GM18505 (cell line): Measurements from ENCODE around the gene GALNT14.

ENCODE experiments used
- ATAC-seq: cut with Tn5 transposase; IDR thresholded peaks from one replicate; pipeline ENCODE4 v1.9.1; 2021; ENCODE audit not compliant: unreplicated experiment
- POLR2A ChIP-seq: IDR thresholded peaks from 4 replicates; pipeline ENCODE4 v1.6.1; 2011; ENCODE audit warnings: borderline replicate concordance; ENCODE audit not compliant: insufficient read depth, insufficient read length; ENCODE audit errors: extremely low read depth

Gene GALNT14

GRCh38 chr2:31147645-31148044 is 9.4 kb upstream of the GALNT14 start:
- ATAC-seq, result no peak
- TF ChIP-seq POLR2A, result no peak

GRCh38 chr2:31142110-31142509 is 3.9 kb upstream of the GALNT14 start:
- ATAC-seq, result no peak
- TF ChIP-seq POLR2A, result no peak

DNA sequence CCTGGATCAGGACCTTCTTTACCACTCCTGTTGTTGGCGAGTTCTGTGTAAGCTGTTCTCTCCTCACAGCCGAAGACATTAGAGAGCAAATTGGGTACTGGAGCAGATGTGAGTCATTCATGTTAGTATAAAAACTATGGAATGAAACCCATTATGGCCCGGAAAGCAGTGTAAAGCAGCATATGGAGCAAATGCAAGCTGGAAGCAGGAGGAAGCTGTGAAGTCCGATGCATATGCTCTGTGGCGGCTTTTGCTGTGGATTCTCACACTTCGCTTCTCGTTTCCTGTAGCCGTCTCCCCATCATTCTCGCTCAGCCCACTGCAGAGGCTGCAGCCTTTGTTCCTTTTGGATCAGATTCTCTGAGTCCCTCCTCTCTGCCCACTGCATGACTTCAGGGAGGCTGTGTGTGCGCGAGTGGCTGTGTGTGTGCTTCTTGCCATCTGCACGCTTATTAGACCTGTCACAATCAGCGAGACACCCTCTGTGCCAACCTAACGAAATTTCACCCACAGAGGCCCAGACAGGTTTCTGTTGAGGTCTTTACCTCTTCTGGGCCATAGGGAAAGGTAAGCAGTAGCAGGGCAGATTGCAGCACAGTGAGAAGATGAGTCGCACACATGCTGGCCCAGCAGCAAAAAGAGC is 3.3 kb upstream of the GALNT14 start:
- ATAC-seq, result no peak
- no peak for TF ChIP-seq POLR2A

- no peak for TF ChIP-seq POLR2A
- no peak for ATAC-seq
Observed at GRCh38 chr2:31140151-31140550, 1.9 kb upstream of the GALNT14 start.

DNA sequence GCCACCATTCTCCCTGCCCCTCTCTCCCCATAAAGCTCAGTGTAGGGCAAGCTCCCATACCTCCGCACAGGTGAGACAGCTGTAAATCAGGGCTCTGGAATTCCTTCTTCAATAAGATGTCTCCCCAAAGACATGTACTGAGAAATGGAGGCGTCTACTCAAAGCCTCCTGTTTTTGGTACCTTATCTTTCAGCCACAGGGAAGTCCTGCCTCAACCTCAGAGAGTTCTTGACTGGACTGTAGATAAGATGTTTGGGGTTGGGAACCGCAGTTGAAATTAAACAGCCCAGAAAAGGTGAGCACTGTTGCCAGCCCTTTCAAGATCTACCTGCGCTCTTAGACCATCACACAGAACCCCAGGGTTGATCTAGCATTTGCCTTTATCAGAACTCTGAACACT is 1.4 kb upstream of the GALNT14 start:
- TF ChIP-seq POLR2A, result no peak
- no peak for ATAC-seq

DNA sequence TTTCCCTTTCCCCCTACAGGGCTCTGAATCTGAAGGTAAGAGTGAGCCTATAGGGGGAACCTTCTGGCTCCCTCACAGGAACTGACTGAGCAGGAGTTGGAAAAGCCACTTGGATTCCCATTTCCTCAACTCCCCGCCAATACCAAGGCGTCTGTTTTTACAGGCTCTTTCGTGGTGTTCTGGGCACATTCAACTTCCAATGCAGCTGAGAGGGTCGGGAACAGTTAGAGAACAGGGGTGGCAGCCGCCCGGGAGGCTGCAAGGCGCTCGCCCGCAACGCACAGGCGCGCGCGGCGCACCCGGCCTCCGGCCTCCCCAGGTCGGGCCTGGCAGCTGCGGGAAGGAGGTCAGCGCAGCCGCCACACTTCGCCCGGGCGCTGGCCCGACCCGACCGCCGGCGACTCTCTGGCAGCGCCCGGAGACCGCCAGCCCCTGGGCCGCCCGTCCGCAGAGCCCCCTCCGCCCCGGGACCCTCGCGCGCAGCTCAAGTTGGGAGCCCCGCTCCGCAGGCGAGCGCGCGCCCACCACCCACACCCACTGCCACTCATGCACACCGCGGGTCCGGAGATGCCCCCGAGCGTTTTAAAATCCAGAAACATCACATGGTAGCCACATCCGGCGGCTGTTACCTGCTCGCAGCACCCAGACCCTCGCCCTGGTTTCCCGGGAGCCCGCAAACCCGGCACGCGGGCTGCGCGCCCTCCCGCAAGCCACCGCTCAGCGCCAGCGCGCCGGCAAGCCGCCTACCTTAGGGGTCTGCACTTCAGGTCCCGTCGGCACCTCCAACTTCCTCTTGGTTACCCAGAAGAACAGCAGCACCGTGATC is 816 bp downstream of the GALNT14 start:
- TF ChIP-seq POLR2A, result no peak
- ATAC-seq, result no peak

DNA sequence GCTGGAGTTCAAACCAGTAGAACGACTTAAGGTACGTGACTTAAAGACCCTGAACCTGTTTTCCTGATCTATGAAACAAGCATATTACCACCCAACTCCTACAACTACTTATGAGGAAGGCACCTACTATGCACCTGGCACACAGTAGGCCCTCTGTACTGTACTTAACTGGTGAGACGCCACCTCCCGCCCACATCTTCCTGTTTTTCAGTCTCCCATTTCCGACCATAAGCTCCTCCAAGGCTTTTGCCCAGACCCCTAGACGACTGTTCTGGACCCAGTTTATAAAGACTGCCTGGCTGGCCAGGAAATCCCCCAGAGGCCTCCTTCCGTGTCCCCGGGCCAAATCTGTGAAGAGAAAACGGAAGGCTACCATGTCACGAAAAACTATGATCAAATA is 1.5 kb downstream of the GALNT14 start:
- ATAC-seq, result no peak
- TF ChIP-seq POLR2A, result no peak

DNA sequence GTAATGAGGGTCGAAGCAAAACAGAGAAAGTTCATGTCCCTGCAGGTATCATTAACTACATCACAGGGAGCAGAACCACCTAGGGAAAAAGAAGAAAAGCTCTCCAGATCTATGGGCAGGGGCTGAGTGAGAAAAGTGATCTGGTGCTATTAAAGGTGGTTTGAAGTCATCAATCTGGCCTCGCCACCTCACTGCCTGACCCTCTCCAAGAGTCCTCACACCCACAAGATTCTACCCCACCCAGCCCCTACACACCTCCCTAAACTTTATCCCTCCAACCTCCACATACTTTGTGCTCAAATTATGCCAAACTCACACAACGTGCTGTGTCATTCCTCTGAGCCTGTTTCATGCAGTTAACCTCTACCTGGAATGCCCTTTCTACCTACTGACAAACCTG is 2.2 kb downstream of the GALNT14 start:
- TF ChIP-seq POLR2A, result no peak
- ATAC-seq, result no peak

GRCh38 chr2:31134480-31134879 is 3.8 kb downstream of the GALNT14 start:
- no peak for TF ChIP-seq POLR2A
- ATAC-seq, result no peak

GRCh38 chr2:31132786-31133185 is 5.5 kb downstream of the GALNT14 start:
- ATAC-seq, result no peak
- TF ChIP-seq POLR2A, result no peak

GRCh38 chr2:31131871-31132270 is 6.4 kb downstream of the GALNT14 start:
- ATAC-seq, result no peak
- TF ChIP-seq POLR2A, result no peak

- no peak for ATAC-seq
- TF ChIP-seq POLR2A, result no peak
Observed at GRCh38 chr2:31129375-31130171, 8.7 kb downstream of the GALNT14 start.

DNA sequence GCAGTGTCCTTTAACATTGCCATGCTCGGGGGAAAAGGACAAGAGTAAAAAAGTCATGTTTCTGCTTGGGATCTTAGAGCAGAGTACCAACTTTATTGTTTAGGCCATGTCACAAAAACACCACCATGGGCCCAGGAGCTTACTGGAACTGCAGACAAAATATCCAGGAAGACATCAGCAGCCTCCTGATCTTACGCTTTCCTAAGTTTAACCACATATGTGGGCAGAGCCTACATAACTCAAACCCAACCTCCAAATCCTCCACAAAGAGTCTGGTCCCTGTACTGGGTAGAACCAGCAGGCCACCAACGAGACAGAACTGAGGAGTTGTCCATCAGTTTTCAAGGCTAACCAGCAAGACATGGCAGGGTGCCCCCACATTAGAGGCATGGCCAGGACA is 10.3 kb downstream of the GALNT14 start:
- TF ChIP-seq POLR2A, result no peak
- ATAC-seq, result no peak
